A549 (cell line): ENCODE data around the gene SCT. TPM values are rescaled to one million over a fixed set of nuclear protein-coding genes. Genes with fewer than 3 reads are reported as not detected.

Source experiments
- ATAC-seq, 2 experiments: fragments of 200-7000 bp in 1 of 2; fragments of >200 bp in 1 of 2; cut with Nextera tagmentation in 1 of 2; cut with Tn5 transposase in 1 of 2; 3 replicates each; pipeline versions ENCODE4 v1.8.0 to v1.9.1; 2018 to 2020; ENCODE audit warnings: mild to moderate bottlenecking in 1 of 2, moderate library complexity in 1 of 2
- CTCF ChIA-PET: fragments of 300-600 bp; sonication (Branson Sonifier 250); formaldehyde crosslinking; extraction: SDS; loops from one replicate; lab custom pipeline; 2021; ENCODE audit warnings: antibody characterized with exemption, inconsistent platforms; lab: Yijun Ruan, JAX
- POLR2A ChIA-PET: fragments of 350-600 bp; formaldehyde crosslinking; extraction: SDS; loops from one replicate; lab custom pipeline; 2021; ENCODE audit warnings: antibody characterized with exemption, inconsistent platforms; lab: Yijun Ruan, JAX
- DNase-seq, 2 experiments: peaks; one replicate each; pipeline versions ENCODE4 v3.0.0 to v3.0.0-alpha.2; 2011 to 2016; ENCODE audit warnings: low read depth in 1 of 2, low spot score in 1 of 2
- FAIRE-seq: peaks from 2 replicates; lab custom pipeline; 2011; peaks lifted over from hg19 to GRCh38; lab: Jason Lieb, UNC
- H3K27ac ChIP-seq, 2 experiments: fragments of >200 bp; sonication (Bioruptor Twin); formaldehyde crosslinking; 3 replicates each; pipeline ENCODE4 v1.5.1; 2016 to 2017
- H3K4me1 ChIP-seq: fragments of >200 bp; sonication (Bioruptor Twin); formaldehyde crosslinking; 3 replicates; pipeline ENCODE4 v1.6.1; 2016
- H3K4me2 ChIP-seq: fragments of >200 bp; sonication (Bioruptor Twin); formaldehyde crosslinking; 3 replicates; pipeline ENCODE4 v1.6.1; 2016
- H3K4me3 ChIP-seq: fragments of >200 bp; sonication (Bioruptor Twin); formaldehyde crosslinking; 3 replicates; pipeline ENCODE4 v1.5.1; 2016
- H3K9me3 ChIP-seq: fragments of >200 bp; sonication (Bioruptor Twin); formaldehyde crosslinking; 3 replicates; pipeline ENCODE4 v1.6.1; 2016
- BCL3 ChIP-seq: fragments of >200 bp; sonication (Bioruptor Twin); formaldehyde crosslinking; IDR thresholded peaks from 3 replicates; pipeline ENCODE4 v1.6.1; 2016
- ESRRA ChIP-seq: fragments of 150-350 bp; IDR thresholded peaks from 2 replicates; pipeline ENCODE4 v1.6.1; 2014; ENCODE audit warnings: mild to moderate bottlenecking, low read length, borderline replicate concordance
- FOSB ChIP-seq: fragments of 250-450 bp; sonication (Bioruptor Pico); IDR thresholded peaks from 2 replicates; pipeline ENCODE4 v1.5.0; 2020; ENCODE audit warnings: mild to moderate bottlenecking, moderate library complexity
- FOSL2 ChIP-seq, 2 experiments: fragments of 450-650 bp in 1 of 2; fragments of >200 bp in 1 of 2; sonication (Bioruptor Twin) in 1 of 2; formaldehyde crosslinking; IDR thresholded peaks; 2 replicates each; pipeline versions ENCODE4 v1.5.0 to v1.6.1; 2016 to 2020; ENCODE audit warnings: mild to moderate bottlenecking in 1 of 2, moderate library complexity in 1 of 2
- HDAC2 ChIP-seq: fragments of 200-600 bp; sonication (generic); IDR thresholded peaks from 2 replicates; pipeline ENCODE4 v1.6.1; 2016
- HOXA7 ChIP-seq: fragments of 250-450 bp; sonication (Bioruptor Pico); IDR thresholded peaks from 2 replicates; pipeline ENCODE4 v1.5.0; 2020; ENCODE audit warnings: mild to moderate bottlenecking, moderate library complexity
- HOXB13 ChIP-seq: fragments of 250-450 bp; sonication (Bioruptor Pico); IDR thresholded peaks from 2 replicates; pipeline ENCODE4 v1.5.0; 2020; ENCODE audit warnings: low read depth, mild to moderate bottlenecking, moderate library complexity
- MAX ChIP-seq: IDR thresholded peaks from 2 replicates; pipeline ENCODE4 v1.6.1; 2012
- MAZ ChIP-seq: fragments of 150-350 bp; IDR thresholded peaks from 2 replicates; pipeline ENCODE4 v1.6.1; 2014; ENCODE audit warnings: antibody characterized with exemption, low read depth, low read length, borderline replicate concordance
- PHF8 ChIP-seq: fragments of 200-600 bp; sonication (generic); IDR thresholded peaks from 2 replicates; pipeline ENCODE4 v1.6.1; 2016; ENCODE audit warnings: low read depth, mild to moderate bottlenecking, antibody characterized with exemption, moderate library complexity, borderline replicate concordance
- POLR2A ChIP-seq: IDR thresholded peaks from 2 replicates; pipeline ENCODE4 v1.6.1; 2012; ENCODE audit warnings: mild to moderate bottlenecking, low read length
- RARB ChIP-seq: fragments of 250-450 bp; sonication (Bioruptor Pico); IDR thresholded peaks from 2 replicates; pipeline ENCODE4 v1.8.0; 2021; ENCODE audit warnings: mild to moderate bottlenecking, moderate library complexity
- RNF2 ChIP-seq: fragments of 200-600 bp; sonication (generic); IDR thresholded peaks from 2 replicates; pipeline ENCODE4 v1.6.1; 2016; ENCODE audit warnings: low read depth, mild to moderate bottlenecking, antibody characterized with exemption, moderate library complexity, borderline replicate concordance
- ZC3H11A ChIP-seq: fragments of 450-650 bp; IDR thresholded peaks from 2 replicates; pipeline ENCODE4 v1.6.1; 2014; ENCODE audit warnings: antibody characterized with exemption, mild to moderate bottlenecking
- ZNF302 ChIP-seq: fragments of 250-450 bp; sonication (Bioruptor Pico); IDR thresholded peaks from 2 replicates; pipeline ENCODE4 v1.9.0; 2021; ENCODE audit warnings: inconsistent platforms, mild to moderate bottlenecking, moderate library complexity
- ZSCAN20 ChIP-seq: fragments of 250-450 bp; sonication (Bioruptor Pico); IDR thresholded peaks from 2 replicates; pipeline ENCODE4 v1.8.0; 2022; ENCODE audit warnings: mild to moderate bottlenecking, moderate library complexity
- WGBS: methylation state at CpG from one replicate; pipeline ENCODE4 v1.1.6; 2017; ENCODE audit errors: missing lambda C conversion rate; 5-methylcytosine and 5-hydroxymethylcytosine counted together
- polyA plus RNA-seq, 4 experiments: library from polyadenylated mRNA; depleted of rRNA in 3 of 4; stranded (reverse); fragments of >200 nt; fragmentation: RNase III in 1 of 4; extraction: RNeasy Plus Mini Kit Qiagen cat#74134 plus additional on column Dnase treatment in 1 of 4; gene quantifications; 2 replicates in 3 of 4; 3 replicates in 1 of 4; pipeline ENCODE4 v1.2.3, GENCODE V29; 2011 to 2017
- TF ChIP-seq, protein P1 (sequence below): fragments of 200-600 bp; sonication (generic); IDR thresholded peaks from 2 replicates; pipeline ENCODE4 v1.6.1; 2016; ENCODE audit warnings: antibody characterized with exemption, mild to moderate bottlenecking, moderate library complexity

Gene SCT
- polyA plus RNA-seq, 2 of the 4 experiments (the other 2 are of a cell fraction), result not detected

GRCh38 chr11:673866-674265, 46.9 kb upstream of the SCT start:
- FAIRE-seq (no peak), ATAC-seq (no peak), DNase-seq (no peak)
- no peaks in the 10 kb centered on the region for H3K4me1 ChIP-seq
- H3K4me2 ChIP-seq, result no peak overlapping the region
- H3K27ac ChIP-seq, result no peak overlapping the region
- POLR2A ChIA-PET, result no interaction called here
- H3K9me3 ChIP-seq, result no peaks in the 10 kb centered on the region
- WGBS, result 93% methylated on average over 8 of the region's 8 CpGs
- CTCF ChIA-PET, result interaction anchor here (0.9 to 3.8 kb wide), 6 partner anchors 9 to 155 kb away, joined by 3 to 26 read pairs (median 8); no protein-coding TSS in a partner anchor
- H3K4me3 ChIP-seq, result no peak overlapping the region
- TF ChIP-seq HDAC2 (no peak), FOSB (CRISPR knock-in tag) (no peak), ZSCAN20 (CRISPR knock-in tag) (no peak), MAZ (no peak), HOXB13 (CRISPR knock-in tag) (no peak), POLR2A (no peak), RNF2 (no peak), FOSL2 (IDR thresholded peaks at IDR 0.05) (no peak), FOSL2 (CRISPR knock-in tag; IDR thresholded peaks at IDR 0.05) (no peak), ESRRA (no peak), ZNF302 (CRISPR knock-in tag) (no peak), HOXA7 (CRISPR knock-in tag) (no peak)
- TF ChIP-seq, protein P1, sequence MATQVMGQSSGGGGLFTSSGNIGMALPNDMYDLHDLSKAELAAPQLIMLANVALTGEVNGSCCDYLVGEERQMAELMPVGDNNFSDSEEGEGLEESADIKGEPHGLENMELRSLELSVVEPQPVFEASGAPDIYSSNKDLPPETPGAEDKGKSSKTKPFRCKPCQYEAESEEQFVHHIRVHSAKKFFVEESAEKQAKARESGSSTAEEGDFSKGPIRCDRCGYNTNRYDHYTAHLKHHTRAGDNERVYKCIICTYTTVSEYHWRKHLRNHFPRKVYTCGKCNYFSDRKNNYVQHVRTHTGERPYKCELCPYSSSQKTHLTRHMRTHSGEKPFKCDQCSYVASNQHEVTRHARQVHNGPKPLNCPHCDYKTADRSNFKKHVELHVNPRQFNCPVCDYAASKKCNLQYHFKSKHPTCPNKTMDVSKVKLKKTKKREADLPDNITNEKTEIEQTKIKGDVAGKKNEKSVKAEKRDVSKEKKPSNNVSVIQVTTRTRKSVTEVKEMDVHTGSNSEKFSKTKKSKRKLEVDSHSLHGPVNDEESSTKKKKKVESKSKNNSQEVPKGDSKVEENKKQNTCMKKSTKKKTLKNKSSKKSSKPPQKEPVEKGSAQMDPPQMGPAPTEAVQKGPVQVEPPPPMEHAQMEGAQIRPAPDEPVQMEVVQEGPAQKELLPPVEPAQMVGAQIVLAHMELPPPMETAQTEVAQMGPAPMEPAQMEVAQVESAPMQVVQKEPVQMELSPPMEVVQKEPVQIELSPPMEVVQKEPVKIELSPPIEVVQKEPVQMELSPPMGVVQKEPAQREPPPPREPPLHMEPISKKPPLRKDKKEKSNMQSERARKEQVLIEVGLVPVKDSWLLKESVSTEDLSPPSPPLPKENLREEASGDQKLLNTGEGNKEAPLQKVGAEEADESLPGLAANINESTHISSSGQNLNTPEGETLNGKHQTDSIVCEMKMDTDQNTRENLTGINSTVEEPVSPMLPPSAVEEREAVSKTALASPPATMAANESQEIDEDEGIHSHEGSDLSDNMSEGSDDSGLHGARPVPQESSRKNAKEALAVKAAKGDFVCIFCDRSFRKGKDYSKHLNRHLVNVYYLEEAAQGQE, result no peak

GRCh38 chr11:665704-666281, 38.8 kb upstream of the SCT start:
- Histone ChIP-seq H3K4me3 (no peak overlapping the region), H3K4me1 (peaks cover 6% of the 10 kb centered on the region; the same call in 1 of the 3 replicates), H3K9me3 (no peaks in the 10 kb centered on the region), H3K4me2 (no peak overlapping the region), H3K27ac (peak overlapping the region in 1 of 2 experiments; percentile 46; a peak in 2 of 6 replicates)
- ChIA-PET POLR2A (no interaction called here), CTCF (interaction anchor here (0.9 to 2.8 kb wide), 4 partner anchors 10 to 57 kb away, joined by 3 to 18 read pairs (median 5); no protein-coding TSS in a partner anchor)
- ATAC-seq (no peak; a peak in 1 of 6 replicates), FAIRE-seq (no peak), DNase-seq (no peak)
- TF ChIP-seq RARB (CRISPR knock-in tag) (no peak), PHF8 (no peak), MAX (no peak), ZC3H11A (no peak), BCL3 (no peak)
- WGBS, result 79% methylated on average over 11 of the region's 11 CpGs
